ENCODE results near the gene GRK6. TPM values are rescaled to one million over a fixed set of nuclear protein-coding genes. Genes with fewer than 3 reads are reported as not detected.

The GRK6 gene
- total RNA-seq, 1 experiment from 2014 or later = 82.3 TPM

GRCh38 chr5:177468329-177468684, 41.8 kb downstream of the GRK6 start:
- Histone ChIP-seq H3K79me2 (ENCODE audit: low read depth) (peaks cover 21% of the 10 kb centered on the region; the same call in 1 of the 2 replicates), H4K20me1 (ENCODE audit: insufficient read depth) (peaks cover 24% of the 10 kb centered on the region), H3K27me3 (ENCODE audit: insufficient read depth, low read depth) (no peaks in the 10 kb centered on the region), H3K4me2 (no peak overlapping the region), H3K9me2 (ENCODE audit: insufficient read depth) (no peaks in the 10 kb centered on the region), H3K4me3 (no peak overlapping the region), H2AFZ (no peak overlapping the region), H3K4me1 (replicated peaks; ENCODE audit: insufficient read depth) (peaks cover 22% of the 10 kb centered on the region), H3F3A (ENCODE audit: insufficient read depth, low read depth) (peaks cover 20% of the 10 kb centered on the region), H3K27ac (no peak overlapping the region), H3K36me3 (ENCODE audit: low read depth) (peaks cover 4% of the 10 kb centered on the region; the same call in 1 of the 2 replicates), H3K9me3 (ENCODE audit: insufficient read depth, low read depth) (no peaks in the 10 kb centered on the region)
- BruUV-seq (replicated peaks) = no TSS peak
- intact Hi-C loops (cut with micrococcal nuclease; ENCODE audit: unreplicated experiment) = loop anchor here (2.0 kb wide), 1 partner anchor 28 kb away; the partner anchor contains the start of gene PDLIM7
- POLR2A ChIA-PET (ENCODE audit: unreplicated experiment) = no interaction called here
- TF ChIP-seq EZH2 (IDR thresholded peaks at IDR 0.05; ENCODE audit: low read depth) = no peak
- TF ChIP-seq CTCF (conservative IDR thresholded peaks at IDR 0.05) = no peak
- DNase-seq = peak in 1 of 2 experiments; percentile 70
- CTCF ChIA-PET = no interaction called here

- H3K4me3 ChIP-seq = no peak overlapping the region
- CTCF ChIA-PET = interaction anchor here (0.6 to 1.0 kb wide), 2 partner anchors 11 to 98 kb away, joined by 3 to 9 read pairs; no protein-coding TSS in a partner anchor
- H3K27ac ChIP-seq = no peak overlapping the region
Measured at GRCh38 chr5:177468685-177469628, 42.5 kb downstream of the GRK6 start.

More at GRCh38 chr5:177468685-177469628, 42.5 kb downstream of the GRK6 start:
- POLR2A ChIA-PET (ENCODE audit: unreplicated experiment) = interaction anchor here (0.6 kb wide), 1 partner anchor 354 kb away, joined by 10 read pairs; no protein-coding TSS in a partner anchor
- Histone ChIP-seq H3K4me2 (no peak overlapping the region), H3F3A (ENCODE audit: insufficient read depth, low read depth) (peaks cover 17% of the 10 kb centered on the region), H3K9me3 (ENCODE audit: insufficient read depth, low read depth) (no peaks in the 10 kb centered on the region), H3K27me3 (ENCODE audit: insufficient read depth, low read depth) (no peaks in the 10 kb centered on the region), H3K79me2 (ENCODE audit: low read depth) (peaks cover 21% of the 10 kb centered on the region; the same call in 1 of the 2 replicates), H3K9me2 (ENCODE audit: insufficient read depth) (no peaks in the 10 kb centered on the region), H2AFZ (no peak overlapping the region), H4K20me1 (ENCODE audit: insufficient read depth) (peaks cover 24% of the 10 kb centered on the region), H3K4me1 (replicated peaks; ENCODE audit: insufficient read depth) (peaks cover 22% of the 10 kb centered on the region), H3K36me3 (ENCODE audit: low read depth) (peaks cover 4% of the 10 kb centered on the region; the same call in 1 of the 2 replicates)
- no TSS peak for BruUV-seq (replicated peaks)
- intact Hi-C loops (cut with micrococcal nuclease; ENCODE audit: unreplicated experiment) = loop anchor here (2.0 kb wide), 1 partner anchor 28 kb away; the partner anchor contains the start of gene PDLIM7
- TF ChIP-seq CTCF (conservative IDR thresholded peaks at IDR 0.05) = no peak
- TF ChIP-seq EZH2 (IDR thresholded peaks at IDR 0.05; ENCODE audit: low read depth) = no peak
- DNase-seq = peak; percentile 67 to 73
